Ureter (tissue), 1 donor: Measurements from ENCODE around the gene DSC1. TPM values are rescaled to one million over a fixed set of nuclear protein-coding genes. Genes with fewer than 3 reads are reported as not detected.
A peak's percentile ranks its signal among the peaks of the same experiment; 100 is the strongest.
"Not testable (repeated sequence)": the region's sequence is repeated elsewhere in the genome, so short reads cannot be mapped to it uniquely, and the experiment has no call there.

Experiments used
- DNase-seq: peaks from one replicate; pipeline ENCODE4 v3.0.0-alpha.2; 2020; ENCODE audit warnings: low spot score
- total RNA-seq: library from RNA; stranded (reverse); gene quantifications from one replicate; pipeline ENCODE4 v1.2.4, GENCODE V29; 2023
- donor health status: DM: yes; HTN: yes; CAD: no.

The DSC1 gene, protein sequence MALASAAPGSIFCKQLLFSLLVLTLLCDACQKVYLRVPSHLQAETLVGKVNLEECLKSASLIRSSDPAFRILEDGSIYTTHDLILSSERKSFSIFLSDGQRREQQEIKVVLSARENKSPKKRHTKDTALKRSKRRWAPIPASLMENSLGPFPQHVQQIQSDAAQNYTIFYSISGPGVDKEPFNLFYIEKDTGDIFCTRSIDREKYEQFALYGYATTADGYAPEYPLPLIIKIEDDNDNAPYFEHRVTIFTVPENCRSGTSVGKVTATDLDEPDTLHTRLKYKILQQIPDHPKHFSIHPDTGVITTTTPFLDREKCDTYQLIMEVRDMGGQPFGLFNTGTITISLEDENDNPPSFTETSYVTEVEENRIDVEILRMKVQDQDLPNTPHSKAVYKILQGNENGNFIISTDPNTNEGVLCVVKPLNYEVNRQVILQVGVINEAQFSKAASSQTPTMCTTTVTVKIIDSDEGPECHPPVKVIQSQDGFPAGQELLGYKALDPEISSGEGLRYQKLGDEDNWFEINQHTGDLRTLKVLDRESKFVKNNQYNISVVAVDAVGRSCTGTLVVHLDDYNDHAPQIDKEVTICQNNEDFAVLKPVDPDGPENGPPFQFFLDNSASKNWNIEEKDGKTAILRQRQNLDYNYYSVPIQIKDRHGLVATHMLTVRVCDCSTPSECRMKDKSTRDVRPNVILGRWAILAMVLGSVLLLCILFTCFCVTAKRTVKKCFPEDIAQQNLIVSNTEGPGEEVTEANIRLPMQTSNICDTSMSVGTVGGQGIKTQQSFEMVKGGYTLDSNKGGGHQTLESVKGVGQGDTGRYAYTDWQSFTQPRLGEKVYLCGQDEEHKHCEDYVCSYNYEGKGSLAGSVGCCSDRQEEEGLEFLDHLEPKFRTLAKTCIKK
- total RNA-seq = not detected

DNA sequence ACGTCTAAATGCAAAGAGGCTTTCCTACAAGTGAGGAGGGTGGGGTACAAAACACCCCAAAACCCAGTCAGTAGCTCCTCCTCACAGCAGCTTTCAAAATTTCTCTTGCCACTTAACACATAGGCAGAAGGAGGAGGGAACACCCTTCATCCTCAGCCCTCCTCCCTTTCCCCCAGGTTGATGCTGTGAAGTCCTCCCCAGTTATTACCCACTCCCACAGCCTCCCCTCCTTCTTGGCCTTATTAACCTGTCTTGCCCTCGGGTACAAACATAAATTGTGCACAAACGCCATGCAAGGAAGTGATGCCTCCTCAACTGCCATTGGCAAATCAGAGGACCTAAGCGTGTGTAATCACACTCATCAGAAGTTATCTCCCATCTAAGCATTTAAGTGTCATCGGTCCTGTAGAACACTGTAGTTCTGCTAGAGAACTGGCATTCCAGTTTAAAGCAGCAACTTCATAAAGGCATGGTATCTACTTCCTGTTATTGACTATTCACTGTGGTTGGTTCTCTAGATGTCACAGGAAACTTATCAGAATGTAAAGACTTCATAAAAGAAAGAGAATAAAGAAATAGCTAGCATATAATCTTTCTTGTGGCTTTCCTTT is at the start of gene DSC1:
TSS of gene DSC1 (minus strand) at position 32 of the 611 bp plus-strand sequence. CDS start 262 bp downstream, outside the sequence.
- DNase-seq = no peak

DNA sequence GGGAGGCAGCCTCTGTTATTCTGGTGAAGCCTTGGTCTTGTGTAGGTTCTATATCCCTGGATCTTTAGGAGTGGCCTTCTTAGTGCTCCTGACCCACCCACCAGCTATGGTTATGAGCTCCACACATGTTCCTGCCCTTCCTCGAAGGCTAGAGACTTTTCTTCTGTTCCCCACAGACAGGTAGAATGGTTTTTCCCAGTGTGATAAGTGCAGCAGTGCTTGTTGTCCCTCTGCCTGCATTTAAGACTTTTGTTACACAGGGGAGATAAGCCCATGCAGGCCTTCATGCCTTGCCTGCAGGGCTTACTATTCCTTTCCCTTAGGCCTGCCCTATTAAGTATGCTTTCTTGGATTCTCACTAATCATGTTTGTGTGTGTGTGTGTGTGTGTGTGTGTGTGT is 48.4 kb upstream of the DSC1 start:
- DNase-seq = no peak

DNA sequence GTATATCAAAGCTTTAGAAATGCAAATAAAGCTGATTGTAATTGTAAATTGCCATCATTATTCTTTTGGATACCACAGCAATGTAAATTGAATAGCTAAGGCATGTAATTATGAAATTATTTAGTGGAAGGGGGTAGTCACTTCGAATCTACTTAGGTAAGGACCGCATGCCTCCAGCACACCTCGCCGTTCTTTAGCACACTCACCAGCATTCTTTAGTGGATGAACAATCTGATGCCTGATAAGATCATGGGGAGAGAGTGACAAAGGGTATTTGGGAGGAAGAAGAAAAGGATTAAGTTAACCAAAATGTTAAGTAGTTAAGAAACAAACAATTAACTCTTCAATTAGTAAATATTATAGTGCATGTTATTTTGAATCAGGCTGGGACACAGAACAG is 46.4 kb upstream of the DSC1 start:
- no peak for DNase-seq

DNA sequence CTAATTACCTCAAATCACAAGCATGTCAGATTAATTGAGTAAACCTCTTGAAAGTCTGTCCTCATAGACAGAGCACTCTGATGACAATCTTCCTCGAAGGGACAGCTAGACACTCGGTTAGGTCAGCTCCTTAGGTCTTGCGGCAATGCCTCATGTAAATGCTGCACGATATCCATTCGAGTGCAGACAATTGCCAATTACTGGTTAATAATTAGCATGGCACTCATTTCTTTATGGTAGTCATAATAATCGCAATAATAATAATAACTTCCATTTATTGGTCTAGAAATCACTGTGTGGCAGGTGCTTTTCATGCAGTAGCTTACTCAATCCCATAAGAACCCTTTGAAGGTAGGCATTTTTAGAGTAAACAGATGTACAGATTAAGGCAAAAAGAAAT is 44.7 kb upstream of the DSC1 start:
- no peak for DNase-seq

DNA sequence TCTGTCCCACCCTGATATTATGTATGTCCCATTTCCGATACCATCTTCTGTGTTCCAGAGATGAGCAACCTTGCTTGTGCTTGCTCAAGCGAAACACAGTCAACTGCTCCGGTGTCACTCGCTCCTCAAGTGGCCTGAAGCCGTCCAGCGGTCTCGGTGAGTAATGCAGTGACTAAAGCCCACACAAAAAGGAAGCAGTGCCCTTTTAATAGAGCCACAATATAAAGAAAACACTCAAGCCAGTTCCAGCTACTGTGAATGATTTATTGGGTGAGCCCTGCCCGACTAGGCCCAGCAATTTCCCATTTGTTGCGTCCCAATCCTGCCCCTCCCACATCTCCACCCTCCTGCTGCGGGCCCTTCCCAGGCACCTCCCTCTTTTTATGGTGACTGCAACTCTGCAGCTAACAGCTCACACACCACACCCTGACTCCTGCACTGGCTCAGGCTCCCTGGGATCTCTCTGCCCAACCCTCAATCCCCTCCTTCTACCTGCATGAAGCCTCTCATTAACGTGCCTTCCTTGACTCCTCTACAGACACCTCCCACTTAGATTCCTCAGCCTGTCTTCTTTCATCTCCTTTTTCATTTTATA is 44.2 kb upstream of the DSC1 start:
- DNase-seq = peak; percentile 84

DNA sequence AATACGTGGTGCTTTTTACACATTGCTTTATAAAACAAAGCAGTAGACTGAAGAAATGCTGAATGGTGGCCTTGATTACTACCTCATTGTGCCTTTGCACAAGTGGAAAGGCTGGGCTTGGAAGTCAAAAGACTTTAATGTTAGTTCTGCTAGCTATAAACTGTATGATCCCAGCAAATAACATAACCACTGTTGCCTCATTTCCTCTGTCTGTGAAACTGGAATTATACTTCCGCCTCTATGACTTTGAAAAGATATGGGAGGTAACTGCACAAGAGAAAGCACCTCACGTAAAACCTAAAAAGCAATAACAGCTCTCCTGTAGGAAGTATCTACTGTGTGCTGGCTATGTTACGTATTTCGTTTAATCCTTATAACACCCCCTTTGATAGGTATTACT is 43.4 kb upstream of the DSC1 start:
- no peak for DNase-seq

DNA sequence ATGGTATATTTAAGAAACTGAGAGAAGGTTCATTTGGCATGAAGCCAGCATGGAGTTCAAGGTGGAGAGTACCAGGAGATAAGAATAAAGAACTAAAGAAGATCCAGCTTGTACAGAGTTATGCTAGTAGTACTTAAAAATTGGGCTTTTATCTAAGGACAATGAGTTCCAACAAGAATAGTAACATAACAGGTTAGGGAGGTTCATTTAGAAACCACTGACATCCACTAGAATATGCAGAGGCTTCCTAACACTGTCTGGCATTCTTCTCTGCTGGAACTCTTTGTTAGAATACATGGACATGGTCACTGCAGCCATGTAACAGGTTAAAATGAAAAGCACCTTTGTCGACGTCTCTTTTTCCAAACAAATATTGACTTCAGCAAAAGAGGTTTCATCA is 42.6 kb upstream of the DSC1 start:
- no peak for DNase-seq

DNA sequence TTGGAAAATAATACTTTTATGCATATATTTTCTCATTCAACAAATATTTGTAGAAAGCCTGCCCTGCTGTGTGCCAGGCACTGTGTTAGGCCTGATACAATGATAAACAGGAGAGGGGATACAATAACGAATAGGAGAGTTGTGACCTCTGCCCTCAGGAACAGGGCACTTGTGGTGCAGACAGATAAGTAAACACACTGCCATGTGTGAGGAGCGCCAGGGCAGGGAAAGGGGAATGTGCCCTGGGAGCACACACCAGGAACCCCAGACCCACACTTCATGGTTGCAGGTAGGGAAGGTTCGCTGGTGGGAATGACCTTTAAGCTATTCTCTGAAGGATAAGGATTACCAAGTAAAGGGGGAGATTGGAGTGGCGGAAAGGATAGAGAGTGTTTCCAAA is 42.2 kb upstream of the DSC1 start:
- DNase-seq = no peak

DNA sequence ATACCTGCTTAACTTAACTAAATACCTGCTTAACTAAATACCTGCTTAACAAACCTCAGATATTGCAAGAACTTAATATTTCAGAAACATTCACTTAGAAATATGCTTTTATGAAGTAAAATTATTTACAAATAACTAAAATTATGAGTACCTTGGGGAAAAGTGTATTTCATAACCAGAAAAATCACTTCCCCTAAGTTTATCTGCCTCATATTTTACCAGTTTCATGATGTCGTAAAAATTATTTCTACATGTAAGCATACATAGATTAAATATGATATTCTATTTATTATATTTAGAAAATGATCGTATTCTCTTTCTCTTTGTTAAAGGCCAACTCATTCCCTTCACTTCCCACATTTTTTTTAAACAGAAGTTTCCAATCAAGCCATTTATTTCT is 41.5 kb upstream of the DSC1 start:
- DNase-seq = no peak

DNA sequence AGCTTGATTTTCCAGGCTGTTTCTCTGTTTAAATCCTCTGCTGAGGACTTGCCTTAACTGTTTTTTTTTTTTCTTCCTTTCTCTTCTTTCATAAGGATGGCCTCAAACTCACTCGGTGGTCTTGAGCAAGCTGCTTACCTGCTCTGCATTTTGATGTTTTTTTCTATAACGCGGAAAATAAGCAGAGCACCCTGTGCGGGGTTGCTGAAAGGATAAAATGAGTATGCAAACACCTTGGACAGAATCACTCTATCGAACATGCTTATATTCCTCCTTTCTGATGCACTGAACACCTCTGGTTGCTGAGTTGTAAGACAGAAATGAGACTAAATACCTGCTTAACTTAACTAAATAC is 41.1 kb upstream of the DSC1 start:
- no peak for DNase-seq

DNA sequence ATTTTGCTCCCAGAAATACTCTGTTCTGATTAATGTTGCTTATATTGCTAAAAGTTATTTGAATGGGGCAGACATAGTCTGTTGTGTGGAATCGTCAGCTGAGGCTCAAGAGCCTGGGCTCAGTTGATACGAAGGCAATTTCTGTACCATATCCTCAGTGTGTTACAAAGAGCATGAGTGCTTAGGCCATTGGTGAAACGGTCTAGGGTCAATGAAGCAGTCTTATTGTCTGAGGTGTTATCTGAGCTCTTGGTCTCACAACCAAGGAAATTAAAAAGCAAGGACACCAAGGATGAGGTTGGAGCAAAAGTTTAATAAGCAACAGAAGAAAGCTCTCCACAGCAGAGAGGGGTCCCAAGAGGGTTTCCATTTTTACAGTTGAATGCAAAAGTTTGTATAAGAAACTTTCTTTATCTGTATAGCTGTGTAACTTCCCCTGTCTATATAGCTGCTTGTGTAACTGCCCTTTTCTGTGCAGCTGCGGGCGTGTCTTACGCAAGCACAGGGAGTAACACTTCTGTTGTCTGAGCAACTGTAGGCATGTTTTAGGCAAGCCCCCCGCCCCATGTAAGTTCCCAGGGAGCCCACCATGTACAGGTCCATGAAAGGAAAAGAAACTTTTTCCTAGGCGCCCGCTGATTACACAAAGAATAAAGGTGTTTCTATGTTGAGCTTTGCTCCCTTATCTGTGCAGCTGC is 40.6 kb upstream of the DSC1 start:
- DNase-seq = no peak

DNA sequence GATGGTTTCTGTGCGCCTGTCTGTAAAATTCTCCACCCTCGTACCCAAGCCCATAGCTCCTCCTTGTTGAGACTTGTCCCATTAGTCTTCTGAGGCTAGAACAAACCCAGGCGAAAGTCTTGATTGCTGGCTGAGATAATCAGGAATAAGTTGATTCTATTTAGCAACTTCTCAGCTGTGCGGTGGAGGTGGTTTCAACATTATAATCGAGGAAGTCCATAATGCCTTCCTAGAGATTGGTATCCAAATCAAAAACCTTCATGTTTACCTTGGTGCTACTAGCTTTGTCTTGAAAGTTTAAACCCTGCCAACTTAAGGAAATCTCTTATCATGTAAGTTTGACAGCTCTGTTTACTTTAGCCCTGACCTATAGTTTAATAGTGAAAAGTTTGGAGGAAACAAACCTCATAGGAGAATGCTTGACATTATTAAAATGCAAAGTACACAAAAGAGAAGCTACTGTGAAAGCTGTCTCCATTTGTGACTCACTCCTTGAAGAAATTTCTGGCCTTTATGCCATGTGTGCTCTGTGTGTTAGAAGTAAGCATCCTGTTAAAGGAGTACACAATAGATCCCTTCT is 36.6 kb upstream of the DSC1 start:
- DNase-seq = no peak

DNA sequence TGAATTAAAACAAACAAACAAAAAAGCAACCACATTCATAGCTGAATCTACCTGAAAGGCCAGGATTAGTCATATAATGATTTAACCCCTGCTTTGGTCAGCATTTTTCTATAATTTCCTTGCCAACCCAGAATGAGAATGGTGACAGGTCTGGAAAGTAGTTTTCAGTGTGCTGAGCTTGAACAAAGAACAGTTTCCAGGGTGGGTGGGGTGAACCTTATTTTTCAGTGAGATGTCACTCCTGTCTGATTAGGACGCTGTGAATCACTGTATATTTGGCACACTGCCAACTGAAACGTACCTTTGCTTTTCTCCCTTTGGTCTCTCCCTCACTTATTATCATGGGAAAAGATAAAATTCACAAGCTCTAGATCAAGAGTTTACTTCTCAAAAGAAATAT is 35.0 kb upstream of the DSC1 start:
- DNase-seq = no peak

DNA sequence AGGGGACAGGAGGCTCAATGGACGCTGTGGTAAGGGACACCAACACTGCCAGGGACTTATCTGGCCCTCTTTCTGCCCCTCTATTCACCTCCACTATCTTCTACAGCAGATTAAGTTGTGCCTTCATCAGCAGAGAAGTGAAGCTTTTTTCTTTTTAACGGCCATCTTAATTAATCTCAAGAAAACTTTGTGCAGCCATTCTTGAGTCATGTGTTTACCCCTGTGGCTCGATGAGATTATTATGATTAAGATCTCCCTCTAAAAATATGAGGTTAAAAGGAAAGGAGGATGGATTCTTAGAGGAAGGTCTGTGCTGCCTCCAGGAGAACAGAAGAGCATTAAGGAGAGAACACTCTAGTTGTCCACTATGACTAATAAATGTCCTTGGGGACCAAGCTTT is 32.4 kb upstream of the DSC1 start:
- DNase-seq = no peak

DNA sequence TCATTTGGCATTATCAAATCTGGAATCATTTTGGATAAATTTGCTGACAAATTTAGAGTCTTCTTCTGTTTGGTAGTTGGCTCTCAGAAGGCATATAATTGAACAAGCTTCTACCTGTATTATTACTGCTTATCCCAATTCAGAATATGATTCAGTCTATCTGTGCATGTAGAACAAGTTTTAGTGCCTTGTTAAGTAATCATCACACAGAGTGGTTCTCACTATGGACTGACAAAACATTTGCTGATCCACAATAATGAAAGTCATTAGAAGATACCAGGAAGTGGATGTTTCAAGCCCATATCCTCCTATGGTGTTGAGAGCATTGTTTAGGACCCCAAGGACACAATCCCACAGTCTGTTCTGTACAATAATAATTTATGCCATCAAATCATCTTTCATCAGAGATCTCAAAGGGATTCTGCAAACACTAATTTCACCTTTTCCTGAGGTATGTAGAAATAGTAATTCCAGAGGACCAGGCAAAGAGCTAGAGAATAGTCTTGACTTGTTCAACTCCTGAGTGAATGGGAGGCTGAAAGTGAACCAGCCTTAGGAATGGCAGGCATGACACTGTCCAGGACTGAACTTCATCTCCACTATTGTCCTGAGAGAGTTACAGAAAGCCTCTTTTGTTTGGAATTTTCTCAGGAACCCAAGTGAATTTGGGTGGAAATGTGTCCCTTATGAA is 29.6 kb upstream of the DSC1 start:
- no peak for DNase-seq

DNA sequence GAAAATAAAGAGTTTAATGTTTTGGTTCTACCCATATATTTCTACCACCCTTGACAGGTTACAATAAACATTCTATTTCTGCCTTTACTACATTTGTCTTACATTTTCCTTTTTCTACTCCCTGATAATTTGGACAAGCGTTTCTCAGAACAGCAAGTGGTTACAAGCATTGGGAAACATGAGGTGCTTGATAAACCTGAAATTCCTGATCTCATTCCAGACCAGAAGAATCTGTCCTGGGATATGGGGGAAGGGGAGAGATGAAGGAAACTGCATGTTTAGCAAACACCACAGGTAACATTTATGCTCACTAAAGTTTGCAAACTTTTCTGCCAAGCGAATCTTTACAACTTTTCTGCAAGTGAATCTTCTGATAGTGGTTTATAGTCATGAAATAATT is 28.3 kb upstream of the DSC1 start:
- DNase-seq = no peak

DNA sequence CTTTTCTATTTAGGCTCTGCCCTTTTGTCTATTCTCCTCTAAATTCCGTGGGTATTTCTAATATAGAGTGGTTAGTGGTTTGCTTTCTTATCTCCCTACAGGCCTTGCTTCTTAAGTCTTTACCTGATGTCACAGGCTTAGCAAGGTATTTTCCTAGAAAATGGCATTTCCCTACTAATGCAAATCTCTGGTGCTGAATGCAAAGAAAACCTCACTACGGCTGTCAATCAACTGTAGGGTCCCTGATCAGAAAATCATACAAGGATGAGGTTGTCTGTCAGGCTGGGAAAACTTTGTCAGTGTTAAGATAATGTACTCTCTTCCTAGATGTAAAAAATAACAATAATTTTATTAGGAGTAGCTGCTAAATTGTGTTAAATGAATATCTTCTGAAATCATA is 27.1 kb upstream of the DSC1 start:
- DNase-seq = no peak

DNA sequence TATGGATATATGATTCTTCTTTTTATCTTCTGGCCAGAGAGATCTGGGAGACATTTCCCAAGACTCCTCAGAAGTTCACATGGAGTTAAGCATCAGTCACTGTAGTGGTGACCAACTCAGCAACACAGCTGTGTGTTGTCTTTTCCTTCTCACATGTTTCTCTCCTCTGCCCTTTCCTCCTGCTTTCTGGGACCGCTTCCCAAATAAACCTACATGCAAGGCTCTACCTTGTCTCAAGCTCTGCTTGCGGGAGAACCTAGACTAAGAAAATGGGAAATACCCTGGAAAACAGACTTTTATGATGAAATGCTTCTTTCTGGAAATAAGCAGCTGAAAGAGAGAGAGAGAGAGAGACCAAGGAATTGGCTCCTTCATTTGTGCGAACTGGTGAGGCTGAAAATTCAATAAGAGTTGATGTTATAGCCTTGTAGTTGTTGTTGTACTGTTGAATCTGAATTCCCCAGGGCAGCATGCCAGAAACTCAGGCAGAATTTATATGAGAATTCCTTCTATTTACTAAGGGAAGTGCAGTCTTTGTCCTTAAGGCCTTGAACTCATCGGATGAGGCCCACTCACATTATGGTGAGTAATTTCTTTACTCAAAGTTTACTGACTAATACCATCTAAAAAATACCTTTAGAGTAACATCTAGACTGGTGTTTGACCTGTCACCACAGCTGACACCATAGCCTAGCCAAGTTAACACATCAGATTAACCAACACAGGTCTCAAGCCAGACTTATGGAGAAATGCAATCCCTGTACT is 22.7 kb upstream of the DSC1 start:
- no peak for DNase-seq

DNA sequence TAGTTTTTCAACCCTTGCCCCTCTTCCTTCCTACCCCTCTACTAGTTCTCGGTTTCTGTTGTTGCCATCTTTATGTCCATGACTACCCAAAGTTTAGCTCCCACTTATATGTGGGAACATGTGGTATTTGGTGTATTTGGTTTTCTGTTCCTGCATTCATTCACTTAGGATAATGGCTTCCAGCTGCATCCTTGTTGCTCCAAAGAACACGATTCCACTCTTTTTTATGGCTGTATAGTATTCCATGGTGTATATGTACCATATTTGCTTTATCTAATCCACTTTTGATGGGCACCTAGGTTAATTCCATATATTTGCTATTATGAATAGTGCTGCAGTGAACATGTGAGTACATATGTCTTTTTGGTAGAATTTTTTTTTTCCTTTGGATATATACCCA is 20.6 kb upstream of the DSC1 start:
- DNase-seq = no peak

DNA sequence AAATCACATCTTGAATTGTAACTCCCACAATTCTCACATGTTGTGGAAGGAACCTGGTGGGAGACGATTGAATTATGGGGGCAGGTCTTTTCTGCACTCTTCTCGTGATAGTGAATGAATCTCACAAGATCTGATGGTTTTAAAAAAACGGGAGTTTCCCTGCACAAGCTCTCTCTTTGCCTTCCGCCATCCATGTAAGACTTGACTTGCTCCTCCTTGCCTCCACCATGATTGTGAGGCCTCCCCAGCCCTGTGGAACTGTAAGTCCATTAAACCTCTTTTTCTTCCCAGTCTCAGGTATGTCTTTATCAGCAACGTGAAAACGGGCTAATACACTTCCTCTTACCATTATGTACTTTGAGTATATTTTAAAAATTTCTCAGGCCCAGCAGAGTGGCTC is 14.7 kb upstream of the DSC1 start:
- DNase-seq = not testable (repeated sequence)
